ENCODE results near the gene IL2RA.

IL2RA gene

DNA sequence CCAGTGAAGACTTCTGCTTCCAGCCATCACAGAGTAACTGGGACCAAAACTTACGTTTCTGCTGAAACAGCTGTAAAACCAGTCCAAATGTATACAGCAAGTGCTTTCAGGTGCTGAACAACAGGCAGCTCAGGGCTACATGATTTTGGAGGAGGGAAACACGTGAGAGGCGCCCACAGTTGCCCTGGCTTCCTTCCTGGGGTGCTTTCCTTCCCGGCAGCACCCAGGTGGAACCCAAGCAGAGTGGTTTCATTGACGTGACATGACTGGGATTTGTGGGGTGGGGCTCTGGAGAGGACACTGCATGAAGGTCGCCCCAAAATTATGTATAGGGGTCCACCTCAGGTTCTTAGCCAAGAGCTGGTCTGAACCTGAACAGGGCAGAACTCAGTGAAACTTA is 34.2 kb downstream of the IL2RA start:
- no peaks in the 10 kb centered on the region for H3K36me3 Mint-ChIP-seq (ENCODE audit: low read depth)
- TF ChIP-seq, protein P1, sequence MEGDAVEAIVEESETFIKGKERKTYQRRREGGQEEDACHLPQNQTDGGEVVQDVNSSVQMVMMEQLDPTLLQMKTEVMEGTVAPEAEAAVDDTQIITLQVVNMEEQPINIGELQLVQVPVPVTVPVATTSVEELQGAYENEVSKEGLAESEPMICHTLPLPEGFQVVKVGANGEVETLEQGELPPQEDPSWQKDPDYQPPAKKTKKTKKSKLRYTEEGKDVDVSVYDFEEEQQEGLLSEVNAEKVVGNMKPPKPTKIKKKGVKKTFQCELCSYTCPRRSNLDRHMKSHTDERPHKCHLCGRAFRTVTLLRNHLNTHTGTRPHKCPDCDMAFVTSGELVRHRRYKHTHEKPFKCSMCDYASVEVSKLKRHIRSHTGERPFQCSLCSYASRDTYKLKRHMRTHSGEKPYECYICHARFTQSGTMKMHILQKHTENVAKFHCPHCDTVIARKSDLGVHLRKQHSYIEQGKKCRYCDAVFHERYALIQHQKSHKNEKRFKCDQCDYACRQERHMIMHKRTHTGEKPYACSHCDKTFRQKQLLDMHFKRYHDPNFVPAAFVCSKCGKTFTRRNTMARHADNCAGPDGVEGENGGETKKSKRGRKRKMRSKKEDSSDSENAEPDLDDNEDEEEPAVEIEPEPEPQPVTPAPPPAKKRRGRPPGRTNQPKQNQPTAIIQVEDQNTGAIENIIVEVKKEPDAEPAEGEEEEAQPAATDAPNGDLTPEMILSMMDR (IDR thresholded peaks at IDR 0.05; ENCODE audit: unreplicated experiment in 3 of 3): no peak
- peaks cover 12% of the 10 kb centered on the region for H3K27me3 Mint-ChIP-seq (ENCODE audit: low read depth)
- H3K27ac Mint-ChIP-seq: no peak overlapping the region
- no peak overlapping the region for H3K4me3 Mint-ChIP-seq
- H3K9me3 Mint-ChIP-seq: peaks cover 23% of the 10 kb centered on the region
- H3K4me1 Mint-ChIP-seq: no peaks in the 10 kb centered on the region

- H3K36me3 Mint-ChIP-seq (ENCODE audit: low read depth): no peaks in the 10 kb centered on the region
- H3K27me3 Mint-ChIP-seq (ENCODE audit: low read depth): peaks cover 12% of the 10 kb centered on the region
- no peak overlapping the region for H3K27ac Mint-ChIP-seq
- TF ChIP-seq, protein P1 (IDR thresholded peaks at IDR 0.05; ENCODE audit: unreplicated experiment in 3 of 3): no peak
- H3K4me3 Mint-ChIP-seq: no peak overlapping the region
- peaks cover 19% of the 10 kb centered on the region for H3K9me3 Mint-ChIP-seq
- no peaks in the 10 kb centered on the region for H3K4me1 Mint-ChIP-seq
These were observed 36.4 kb downstream of the IL2RA start for GRCh38 chr10:6025683-6026255.

DNA sequence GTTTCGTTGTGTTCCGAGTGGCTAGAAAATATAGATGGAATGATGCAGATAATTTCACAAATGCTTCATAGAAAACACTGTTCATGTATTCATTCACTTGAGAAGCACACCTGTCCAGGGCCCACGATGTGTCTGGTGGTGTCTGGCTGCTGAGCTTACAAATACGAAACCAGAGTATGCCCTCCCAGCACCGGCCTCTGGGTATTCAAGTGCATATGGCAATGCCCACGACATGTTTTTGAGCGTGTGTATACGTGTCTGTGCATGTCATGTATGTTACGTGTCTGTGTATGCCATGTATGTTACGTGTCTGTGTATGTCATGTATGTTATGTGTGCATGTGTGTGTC is 37.9 kb downstream of the IL2RA start:
- Mint-ChIP-seq H3K4me3 (no peak overlapping the region), H3K36me3 (ENCODE audit: low read depth) (no peaks in the 10 kb centered on the region), H3K27me3 (ENCODE audit: low read depth) (peaks cover 12% of the 10 kb centered on the region), H3K9me3 (peaks cover 10% of the 10 kb centered on the region), H3K4me1 (no peaks in the 10 kb centered on the region), H3K27ac (no peak overlapping the region)
- TF ChIP-seq, protein P1 (IDR thresholded peaks at IDR 0.05; ENCODE audit: unreplicated experiment in 3 of 3): no peak

GRCh38 chr10:6023661-6024333 is 38.4 kb downstream of the IL2RA start:
- H3K27ac Mint-ChIP-seq: no peak overlapping the region
- peaks cover 12% of the 10 kb centered on the region for H3K27me3 Mint-ChIP-seq (ENCODE audit: low read depth)
- peaks cover 10% of the 10 kb centered on the region for H3K9me3 Mint-ChIP-seq
- no peak overlapping the region for H3K4me3 Mint-ChIP-seq
- TF ChIP-seq, protein P1 (IDR thresholded peaks at IDR 0.05; ENCODE audit: unreplicated experiment in 3 of 3): no peak
- no peaks in the 10 kb centered on the region for H3K4me1 Mint-ChIP-seq
- no peaks in the 10 kb centered on the region for H3K36me3 Mint-ChIP-seq (ENCODE audit: low read depth)

GRCh38 chr10:6022660-6023059 is 39.5 kb downstream of the IL2RA start:
- no peaks in the 10 kb centered on the region for H3K9me3 Mint-ChIP-seq
- H3K27ac Mint-ChIP-seq: no peak overlapping the region

More at GRCh38 chr10:6022660-6023059, 39.5 kb downstream of the IL2RA start:
- peaks cover 9% of the 10 kb centered on the region for H3K27me3 Mint-ChIP-seq (ENCODE audit: low read depth)
- no peaks in the 10 kb centered on the region for H3K36me3 Mint-ChIP-seq (ENCODE audit: low read depth)
- no peak overlapping the region for H3K4me3 Mint-ChIP-seq
- H3K4me1 Mint-ChIP-seq: no peaks in the 10 kb centered on the region
- TF ChIP-seq, protein P1 (IDR thresholded peaks at IDR 0.05; ENCODE audit: unreplicated experiment in 3 of 3): no peak
